Loucy (cell line): ENCODE results near the gene SERPINA9.
"Not testable (repeated sequence)": the region's sequence is repeated elsewhere in the genome, so short reads cannot be mapped to it uniquely, and the experiment has no call there.

Experiments
- H2AFZ ChIP-seq: fragments of 200-600 bp; sonication (generic); 2 replicates; pipeline ENCODE4 v1.6.0; 2016; ENCODE audit warnings: antibody characterized with exemption, mild to moderate bottlenecking, low read length, moderate library complexity
- H3F3A ChIP-seq: fragments of 200-600 bp; 2 replicates; pipeline ENCODE4 v1.6.0; 2016; ENCODE audit warnings: antibody characterized with exemption, low read depth, mild to moderate bottlenecking
- H3K27me3 ChIP-seq: fragments of 200-600 bp; sonication (generic); 2 replicates; pipeline ENCODE4 v1.6.1; 2014; ENCODE audit warnings: low read length, mild to moderate bottlenecking; ENCODE audit not compliant: insufficient read depth, poor library complexity, severe bottlenecking
- H3K36me3 ChIP-seq: fragments of 200-600 bp; sonication (generic); 2 replicates; pipeline ENCODE4 v1.6.1; 2016; ENCODE audit warnings: low read length; ENCODE audit not compliant: insufficient read depth
- H3K4me1 ChIP-seq: fragments of 200-600 bp; sonication (generic); 2 replicates; pipeline ENCODE4 v1.5.1; 2014; ENCODE audit warnings: low read length, mild to moderate bottlenecking; ENCODE audit not compliant: insufficient read depth, poor library complexity, severe bottlenecking
- H3K4me2 ChIP-seq: fragments of 200-600 bp; sonication (generic); 2 replicates; pipeline ENCODE4 v1.6.0; 2014; ENCODE audit warnings: antibody characterized with exemption, low read length, low read depth, mild to moderate bottlenecking; ENCODE audit not compliant: poor library complexity, severe bottlenecking
- H3K4me3 ChIP-seq: fragments of 200-600 bp; sonication (generic); 2 replicates; pipeline ENCODE4 v1.5.1; 2014; ENCODE audit warnings: low read length, mild to moderate bottlenecking, mixed read lengths; ENCODE audit not compliant: poor library complexity, severe bottlenecking
- H3K79me2 ChIP-seq: fragments of 200-600 bp; sonication (generic); 2 replicates; pipeline ENCODE4 v1.6.1; 2014; ENCODE audit warnings: low read length; ENCODE audit not compliant: insufficient read depth
- H3K9ac ChIP-seq: fragments of 200-600 bp; sonication (generic); 2 replicates; pipeline ENCODE4 v1.6.0; 2014; ENCODE audit warnings: mild to moderate bottlenecking, low read depth, low read length, moderate library complexity; ENCODE audit not compliant: poor library complexity, severe bottlenecking
- H3K9me2 ChIP-seq: fragments of 200-600 bp; sonication (generic); replicated peaks from 2 replicates; pipeline ENCODE4 v1.6.1; 2016; ENCODE audit warnings: low read depth, low read length, mixed read lengths
- H3K9me3 ChIP-seq: fragments of 200-600 bp; sonication (generic); 2 replicates; pipeline ENCODE4 v1.6.1; 2014; ENCODE audit warnings: mild to moderate bottlenecking, antibody characterized with exemption, low read length, low read depth; ENCODE audit not compliant: insufficient read depth
- H4K20me1 ChIP-seq: fragments of 200-600 bp; sonication (generic); 2 replicates; pipeline ENCODE4 v1.6.0; 2014; ENCODE audit warnings: antibody characterized with exemption, low read length, mild to moderate bottlenecking; ENCODE audit not compliant: insufficient read depth, poor library complexity, severe bottlenecking
- CTCF ChIP-seq: fragments of 200-600 bp; sonication (generic); conservative IDR thresholded peaks from 2 replicates; pipeline ENCODE4 v1.5.1; 2014; ENCODE audit warnings: mild to moderate bottlenecking, antibody characterized with exemption, low read length
- EZH2phosphoT487 ChIP-seq: fragments of 200-600 bp; IDR thresholded peaks from 2 replicates; pipeline ENCODE4 v1.6.1; 2018; ENCODE audit warnings: antibody characterized with exemption, mild to moderate bottlenecking, moderate library complexity, borderline replicate concordance

Gene SERPINA9

GRCh38 chr14:94514351-94514750 is 38.4 kb upstream of the SERPINA9 start:
- Histone ChIP-seq H3K4me1 (no peaks in the 10 kb centered on the region), H3K4me3 (no peak overlapping the region), H3K36me3 (no peaks in the 10 kb centered on the region)

GRCh38 chr14:94510481-94510880 is 34.5 kb upstream of the SERPINA9 start:
- H3K79me2 ChIP-seq, H3F3A ChIP-seq, H3K9me2 ChIP-seq, H3K4me1 ChIP-seq, H3K4me2 ChIP-seq, H3K36me3 ChIP-seq, H3K9ac ChIP-seq, H4K20me1 ChIP-seq, H3K27me3 ChIP-seq, H2AFZ ChIP-seq, H3K9me3 ChIP-seq, H3K4me3 ChIP-seq: not testable (repeated sequence)

More at GRCh38 chr14:94514351-94514750, 38.4 kb upstream of the SERPINA9 start:
- no peak overlapping the region for H2AFZ ChIP-seq
- no peaks in the 10 kb centered on the region for H3K27me3 ChIP-seq
- H3K9me2 ChIP-seq, result no peaks in the 10 kb centered on the region
- H3F3A ChIP-seq, result no peaks in the 10 kb centered on the region
- no peak for TF ChIP-seq CTCF
- TF ChIP-seq EZH2phosphoT487, result no peak
- H3K9me3 ChIP-seq, result no peaks in the 10 kb centered on the region
- H3K79me2 ChIP-seq, result no peaks in the 10 kb centered on the region
- H3K4me2 ChIP-seq, result no peak overlapping the region
- no peak overlapping the region for H3K9ac ChIP-seq
- H4K20me1 ChIP-seq, result no peaks in the 10 kb centered on the region

- no peak within 1 kb of the TSS for H3K4me2 ChIP-seq
- H3K4me1 ChIP-seq, result no peaks in the 10 kb centered on the region
- H4K20me1 ChIP-seq, result no peaks in the 10 kb centered on the region
- H3F3A ChIP-seq, result no peaks in the 10 kb centered on the region
- H3K79me2 ChIP-seq, result no peaks in the 10 kb centered on the region
- H3K9me3 ChIP-seq, result peaks cover 5% of the 10 kb centered on the region; the same call in 1 of the 2 replicates
- TF ChIP-seq EZH2phosphoT487 (no peak), CTCF (no peak)
- no peaks in the 10 kb centered on the region for H3K36me3 ChIP-seq
- H3K9me2 ChIP-seq, result no peaks in the 10 kb centered on the region
- no peak within 1 kb of the TSS for H3K4me3 ChIP-seq
- no peaks in the 10 kb centered on the region for H3K27me3 ChIP-seq
- no peak within 1 kb of the TSS for H3K9ac ChIP-seq
- no peak within 1 kb of the TSS for H2AFZ ChIP-seq
These were observed 33.4 kb upstream of the SERPINA9 start, which contains the start of gene SERPINA12 for GRCh38 chr14:94509356-94509755. Gene SERPINA12, minus strand, starts transcription at chr14:94509469. Its CDS starts 11,072 bp downstream, at chr14:94498397.

- Histone ChIP-seq H3K27me3 (no peaks in the 10 kb centered on the region), H3K9me2 (no peaks in the 10 kb centered on the region), H3K4me1 (no peaks in the 10 kb centered on the region), H3K9ac (no peak overlapping the region), H4K20me1 (no peaks in the 10 kb centered on the region), H3K79me2 (no peaks in the 10 kb centered on the region), H3K9me3 (peaks cover 5% of the 10 kb centered on the region; the same call in 1 of the 2 replicates), H3F3A (no peaks in the 10 kb centered on the region), H3K36me3 (no peaks in the 10 kb centered on the region), H2AFZ (no peak overlapping the region), H3K4me2 (no peak overlapping the region), H3K4me3 (no peak overlapping the region)
- TF ChIP-seq EZH2phosphoT487 (no peak), CTCF (no peak)
These were observed 29.6 kb upstream of the SERPINA9 start for GRCh38 chr14:94505641-94506040.
